GM18861 (cell line): Measurements from ENCODE around the gene RPL36A.

ENCODE experiments used
- ATAC-seq: cut with Tn5 transposase; IDR thresholded peaks from one replicate; pipeline ENCODE4 v1.9.1; 2021; ENCODE audit not compliant: unreplicated experiment

Gene RPL36A

DNA sequence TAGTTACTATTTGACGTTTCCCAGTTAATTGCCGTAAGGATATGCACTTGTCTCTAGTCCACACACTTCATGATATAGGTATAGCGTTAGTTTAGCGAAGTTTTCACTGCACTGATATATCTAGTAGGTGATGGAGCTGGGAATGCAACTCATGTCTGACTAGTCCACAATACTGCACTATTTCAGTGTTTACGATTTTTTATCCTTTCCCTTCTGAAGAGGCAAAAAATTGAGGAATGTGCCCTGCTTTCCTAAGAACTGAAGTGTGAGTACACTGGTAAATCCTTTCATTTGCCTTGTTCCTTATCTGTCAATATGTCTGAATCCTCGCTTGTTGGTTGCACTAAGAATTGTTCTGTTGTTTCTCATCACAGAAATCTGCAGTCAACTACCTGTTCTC, 1.0 kb downstream of the RPL36A start:
- ATAC-seq = no peak

DNA sequence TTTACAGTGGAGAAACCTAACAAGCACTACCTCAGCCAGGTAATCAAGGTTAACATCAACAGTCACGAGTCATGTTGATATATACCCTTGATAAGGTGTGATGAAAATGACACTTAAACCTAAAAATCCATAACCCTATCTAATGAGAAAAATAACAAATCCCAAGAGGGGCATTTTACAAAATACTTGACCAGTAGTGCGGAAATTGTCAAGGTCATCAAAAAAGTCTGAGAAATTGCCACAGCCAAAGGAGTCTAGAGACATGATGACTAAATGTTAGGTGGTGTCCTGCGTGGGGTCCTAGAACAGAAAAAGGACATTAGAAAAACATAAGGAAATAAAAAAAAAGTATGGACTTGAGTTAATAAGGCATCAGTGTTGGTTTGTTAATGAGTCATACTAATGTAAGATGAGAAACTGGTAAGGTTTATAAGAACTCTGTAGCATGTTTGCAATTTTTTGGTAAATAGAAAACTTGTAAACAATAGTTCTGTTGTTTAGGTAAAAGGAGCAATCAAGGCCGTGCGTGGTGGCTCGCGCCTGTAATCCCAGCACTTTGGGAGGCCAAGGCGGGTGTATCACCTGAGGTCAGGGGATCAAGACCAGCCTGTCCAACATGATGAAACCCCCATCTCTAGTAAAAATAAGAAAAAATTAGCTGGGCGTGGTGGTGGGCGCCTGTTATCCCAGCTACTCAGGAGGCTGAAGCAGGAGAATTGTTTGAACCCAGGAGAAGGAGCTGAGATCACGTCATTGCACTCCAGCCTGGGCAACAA, 2.9 kb downstream of the RPL36A start:
- ATAC-seq = no peak

DNA sequence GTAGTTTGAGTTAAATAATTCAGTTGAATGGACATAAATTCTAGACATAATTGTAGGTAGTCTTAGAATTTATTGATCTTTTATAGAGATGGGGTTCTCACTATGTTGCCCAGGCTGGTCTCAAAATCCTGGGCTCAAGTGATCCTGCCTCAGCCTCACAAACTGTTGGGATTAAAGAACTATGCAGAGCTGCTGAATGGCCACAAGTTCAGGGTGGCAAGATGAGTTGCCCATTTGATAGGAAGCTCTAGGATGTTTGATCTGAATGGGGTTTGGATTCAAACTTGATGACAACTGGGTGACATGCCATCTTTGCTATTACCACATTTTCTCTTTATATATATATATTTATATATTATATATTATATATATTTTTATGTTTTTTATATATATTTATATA, 3.6 kb downstream of the RPL36A start:
- ATAC-seq = no peak

DNA sequence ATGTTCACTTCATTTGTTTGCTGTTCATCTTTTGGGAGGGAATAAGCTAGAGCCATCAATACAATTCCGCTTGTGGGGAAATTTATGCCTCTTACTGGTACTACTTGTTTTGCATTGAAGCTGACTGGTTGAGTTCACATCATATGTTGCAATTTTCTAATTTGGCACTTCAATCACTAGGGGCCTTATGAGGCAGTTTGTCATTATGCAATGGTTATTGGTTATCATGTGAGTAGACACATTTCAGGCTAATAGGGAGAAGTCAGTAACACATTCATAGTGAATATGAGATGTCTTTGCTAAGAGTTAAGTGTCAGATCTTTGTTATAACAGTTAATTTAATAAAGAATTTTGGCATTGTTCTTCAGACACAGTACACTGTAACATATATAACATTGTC, 5.0 kb downstream of the RPL36A start:
- no peak for ATAC-seq

DNA sequence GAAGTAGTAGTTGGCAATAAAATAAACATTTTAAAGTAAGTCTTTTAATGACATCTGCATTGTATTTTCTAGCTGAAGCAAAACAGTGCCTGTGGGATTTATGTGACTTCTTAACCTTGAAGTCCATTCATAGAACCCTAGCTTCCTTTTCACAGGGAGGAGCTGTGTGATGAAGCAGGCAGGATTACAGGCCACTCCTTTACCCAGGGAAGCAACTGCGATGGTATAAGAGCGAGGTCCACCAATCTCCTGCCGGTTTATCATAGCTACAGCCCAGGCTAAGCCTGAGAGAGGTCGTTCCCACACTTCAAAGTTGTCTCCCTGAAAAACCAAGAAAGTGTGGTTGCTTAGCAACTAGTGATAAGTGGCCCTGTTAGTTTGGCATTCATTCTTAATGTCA, 7.0 kb downstream of the RPL36A start:
- no peak for ATAC-seq

DNA sequence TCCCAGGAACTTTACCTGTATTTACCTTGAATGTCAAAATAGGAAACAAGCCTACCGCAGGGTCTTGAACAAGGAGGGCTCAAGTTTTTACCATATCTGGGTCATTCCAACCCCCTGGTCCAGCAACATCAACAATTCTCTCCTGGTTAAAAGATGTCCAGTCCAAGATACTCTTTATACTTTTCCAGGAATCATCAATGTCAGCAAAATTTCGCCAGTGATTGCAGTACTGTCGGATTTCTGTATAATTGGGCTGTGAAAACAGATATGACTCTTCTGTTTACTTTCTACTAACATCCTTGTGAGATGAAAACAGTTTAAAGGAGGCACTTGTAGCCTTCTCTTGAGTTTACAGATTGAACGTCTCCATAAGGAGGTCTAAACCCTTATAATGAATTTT, 7.9 kb downstream of the RPL36A start:
- no peak for ATAC-seq

DNA sequence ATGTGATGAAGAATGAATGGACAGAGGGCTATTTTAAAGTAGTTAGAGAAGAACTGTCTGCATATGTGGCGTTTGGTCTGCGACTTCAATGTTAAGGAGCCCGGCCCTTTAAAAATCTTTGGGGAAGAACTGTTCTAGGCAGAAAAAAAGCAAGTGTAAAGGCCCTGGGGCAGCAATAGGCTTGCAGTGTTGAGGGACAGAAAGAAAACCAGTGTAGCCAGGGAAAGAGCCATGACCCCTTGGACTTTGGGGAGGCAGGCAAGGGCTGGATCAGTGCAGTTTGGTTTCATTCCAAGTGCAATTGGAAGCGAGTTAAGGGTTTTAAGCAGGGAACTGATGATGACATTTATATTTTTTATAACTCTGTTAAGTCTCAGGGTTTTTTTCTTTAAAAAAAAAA, 9.0 kb downstream of the RPL36A start:
- ATAC-seq = no peak

DNA sequence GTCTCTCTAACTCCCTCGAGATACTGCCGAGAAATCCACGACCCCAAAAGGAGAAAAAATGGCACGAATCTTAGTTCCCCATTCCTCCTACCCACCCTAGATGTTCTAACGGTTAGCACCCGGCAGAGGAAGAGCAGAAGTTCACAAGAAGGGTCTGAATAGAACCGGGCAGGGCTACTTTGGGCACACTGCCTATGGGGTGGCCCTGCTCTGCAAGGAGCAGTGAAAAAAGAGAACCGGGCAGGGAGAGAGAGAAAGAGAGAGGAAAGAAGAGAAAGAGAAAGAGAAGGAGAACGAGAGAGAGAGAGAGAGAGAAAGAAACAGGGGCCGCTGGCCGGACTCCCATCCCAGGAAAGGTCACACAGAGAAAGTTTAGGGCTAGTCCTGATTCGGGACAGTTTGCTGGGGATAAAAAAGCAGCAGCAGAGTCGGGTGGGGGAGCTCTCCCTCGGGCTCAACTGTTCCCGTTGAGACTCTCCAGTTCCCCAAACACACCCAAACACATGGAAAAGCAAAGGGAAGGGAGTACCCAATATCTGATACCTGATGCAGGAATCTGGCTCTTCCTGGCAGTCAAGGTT, 16.4 kb downstream of the RPL36A start:
- ATAC-seq = no peak

DNA sequence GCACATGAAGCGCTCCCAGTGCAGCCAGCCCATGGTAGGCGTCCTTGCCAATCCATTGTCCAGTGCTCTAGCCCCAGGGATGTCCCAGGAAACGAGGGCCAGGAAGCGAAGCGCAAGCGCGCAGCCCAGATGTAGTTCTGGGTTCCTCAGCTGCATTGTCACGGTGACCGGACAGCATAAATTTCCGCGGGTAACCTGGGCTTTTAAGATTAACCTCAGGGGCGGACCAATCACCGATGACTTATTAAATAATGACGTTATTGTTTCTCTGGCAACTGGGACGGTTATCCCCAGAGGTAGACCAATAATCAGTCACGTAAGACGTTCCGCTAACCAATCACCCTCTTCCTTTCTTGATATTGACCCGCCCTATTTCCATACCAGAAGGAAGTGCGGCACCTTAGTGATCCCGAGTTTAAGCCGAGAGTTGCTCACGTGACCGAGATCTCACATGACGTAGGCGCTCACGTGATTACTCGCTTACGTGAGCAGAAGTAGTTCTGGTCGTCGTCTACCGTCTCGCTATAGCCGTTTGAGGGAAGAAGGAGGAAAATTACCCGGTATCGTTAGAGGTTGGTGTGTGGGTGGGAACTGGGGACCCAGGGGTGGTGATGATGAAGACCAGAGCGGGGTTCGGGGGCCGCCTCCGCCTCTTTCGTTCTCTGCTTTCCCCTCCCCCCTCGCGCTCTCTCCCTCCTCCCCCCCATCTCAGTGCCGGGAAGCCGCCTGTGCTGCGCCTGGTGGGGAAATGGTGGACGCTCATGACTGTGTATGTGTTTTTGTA, 17.1 kb downstream of the RPL36A start, which contains the start of the genes GLA and HNRNPH2:
Gene GLA (minus strand): TSS at position 178 of the 784 bp plus-strand sequence. CDS start 22 bp downstream, at position 156.
Gene HNRNPH2 (plus strand): TSS at position 475 of the 784 bp plus-strand sequence. CDS start 3,767 bp downstream, outside the sequence.
- peak; percentile 94 for ATAC-seq

DNA sequence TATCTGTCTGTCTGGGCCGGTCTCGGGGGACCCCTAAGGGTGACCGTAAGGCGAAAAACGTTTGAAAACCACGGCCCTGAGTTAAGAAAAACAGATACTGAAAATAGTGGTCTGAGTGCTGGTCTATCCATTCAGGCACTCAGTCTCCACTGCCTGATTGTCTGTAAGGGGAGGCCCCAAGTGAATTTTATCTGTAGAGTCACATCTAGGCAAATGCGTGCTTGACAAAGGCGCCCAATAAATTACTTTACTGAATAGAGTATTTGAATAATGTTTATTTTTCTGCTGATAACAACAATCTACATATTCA, 17.7 kb downstream of the RPL36A start:
- ATAC-seq = no peak

DNA sequence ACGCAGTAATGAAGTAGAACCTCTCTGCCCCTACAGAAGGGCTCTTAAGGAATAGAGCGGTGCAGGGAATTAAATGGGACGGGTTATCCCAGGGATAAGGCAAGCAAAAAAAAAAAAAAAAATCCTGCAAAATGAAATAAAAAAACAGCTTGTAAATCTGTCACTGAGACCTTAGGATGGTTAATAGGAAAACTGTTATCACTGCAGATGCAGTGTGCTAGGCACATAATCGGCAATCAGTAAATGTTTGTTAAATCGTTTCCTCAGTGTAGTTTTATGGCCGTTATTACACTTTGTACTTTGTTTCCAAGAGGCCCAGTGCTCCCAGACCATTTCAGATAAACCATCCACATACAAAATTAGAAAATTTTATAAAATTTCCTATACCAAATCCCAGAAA, 18.2 kb downstream of the RPL36A start:
- ATAC-seq = no peak

DNA sequence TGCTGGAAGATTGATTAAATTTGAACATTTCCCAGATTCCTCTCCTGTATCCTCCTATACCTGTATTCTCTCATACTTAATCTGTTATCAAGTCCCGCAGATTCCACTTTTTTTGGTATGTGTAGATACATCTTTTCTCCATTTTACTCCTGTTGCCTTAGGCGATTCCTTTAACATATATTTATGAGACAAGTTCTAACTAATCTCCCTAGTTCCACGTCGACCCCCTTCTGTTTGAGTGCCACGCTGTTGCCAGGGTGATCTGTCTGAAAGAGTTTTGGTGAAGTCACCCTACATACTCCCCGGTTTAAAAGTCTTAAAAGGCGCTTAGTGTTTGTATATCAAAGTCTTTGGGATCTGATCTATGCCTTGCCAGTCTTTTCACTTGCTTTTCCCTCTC, 19.6 kb downstream of the RPL36A start:
- no peak for ATAC-seq

DNA sequence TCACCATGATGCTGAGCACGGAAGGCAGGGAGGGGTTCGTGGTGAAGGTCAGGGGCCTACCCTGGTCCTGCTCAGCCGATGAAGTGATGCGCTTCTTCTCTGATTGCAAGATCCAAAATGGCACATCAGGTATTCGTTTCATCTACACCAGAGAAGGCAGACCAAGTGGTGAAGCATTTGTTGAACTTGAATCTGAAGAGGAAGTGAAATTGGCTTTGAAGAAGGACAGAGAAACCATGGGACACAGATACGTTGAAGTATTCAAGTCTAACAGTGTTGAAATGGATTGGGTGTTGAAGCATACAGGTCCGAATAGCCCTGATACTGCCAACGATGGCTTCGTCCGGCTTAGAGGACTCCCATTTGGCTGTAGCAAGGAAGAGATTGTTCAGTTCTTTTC, 21.2 kb downstream of the RPL36A start:
- ATAC-seq = no peak

DNA sequence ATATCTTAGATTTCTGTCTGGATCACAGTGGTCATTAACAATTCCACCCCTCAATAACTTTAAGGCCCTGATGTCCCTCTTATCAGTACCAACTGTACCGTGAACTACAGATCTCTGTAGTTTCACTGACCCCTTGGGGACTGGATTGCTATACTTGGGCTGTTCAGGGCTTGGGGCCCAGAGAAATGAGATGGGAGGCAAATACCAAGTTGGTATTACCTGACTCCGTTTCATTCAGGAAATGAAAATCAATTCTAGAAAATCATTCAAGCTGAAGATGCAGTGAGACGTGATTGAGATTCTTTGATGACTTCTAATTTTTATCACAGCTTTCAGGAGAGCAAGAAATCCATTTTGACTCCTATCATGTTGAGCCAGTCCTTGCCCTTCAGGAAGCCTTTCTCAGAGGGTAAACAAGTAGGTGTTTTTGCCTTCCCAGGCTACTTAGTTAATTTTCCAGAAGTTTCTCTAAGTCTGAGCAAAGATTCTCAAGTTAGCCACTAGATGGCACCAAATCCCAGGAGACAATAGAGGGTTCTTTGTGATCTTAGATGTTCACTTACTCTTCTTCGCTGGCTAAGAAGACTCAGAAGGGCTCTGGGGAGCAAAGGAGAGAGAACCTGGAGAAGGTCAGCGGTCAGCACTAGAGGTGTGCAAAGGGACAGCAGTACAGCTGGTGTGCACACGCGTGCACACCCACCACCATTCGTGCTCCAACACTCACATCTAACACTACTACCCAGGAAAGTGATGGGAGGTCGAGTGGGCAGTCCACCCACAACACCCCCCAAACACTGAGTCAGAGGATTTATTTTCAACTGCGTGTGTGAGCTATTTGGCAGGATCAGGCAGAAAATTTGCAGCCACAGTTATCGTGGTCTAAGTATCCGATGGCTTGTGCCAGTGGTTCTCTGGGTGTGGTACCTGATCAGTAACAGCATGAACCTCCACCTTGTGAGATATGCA, 24.7 kb downstream of the RPL36A start:
- ATAC-seq = peak; percentile 55

DNA sequence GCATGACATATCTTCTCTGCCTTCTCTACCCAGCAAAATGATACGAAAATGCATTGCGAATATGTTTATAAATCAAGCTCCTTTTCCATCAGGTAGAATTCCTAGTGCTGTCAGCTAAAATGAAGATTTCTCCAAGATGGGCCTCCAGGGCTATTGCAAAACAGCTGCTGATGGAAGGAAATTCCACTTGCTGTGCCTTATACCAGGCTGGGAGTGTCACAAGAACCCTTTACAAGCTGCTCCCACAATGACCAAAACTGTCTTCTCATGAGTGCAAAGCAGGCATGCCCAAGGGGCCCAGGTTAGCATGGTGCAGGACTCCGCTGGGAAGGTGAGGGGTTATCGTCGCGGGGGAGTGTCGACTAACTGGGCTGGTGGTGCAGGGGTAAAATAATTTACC, 25.9 kb downstream of the RPL36A start:
- ATAC-seq = no peak

DNA sequence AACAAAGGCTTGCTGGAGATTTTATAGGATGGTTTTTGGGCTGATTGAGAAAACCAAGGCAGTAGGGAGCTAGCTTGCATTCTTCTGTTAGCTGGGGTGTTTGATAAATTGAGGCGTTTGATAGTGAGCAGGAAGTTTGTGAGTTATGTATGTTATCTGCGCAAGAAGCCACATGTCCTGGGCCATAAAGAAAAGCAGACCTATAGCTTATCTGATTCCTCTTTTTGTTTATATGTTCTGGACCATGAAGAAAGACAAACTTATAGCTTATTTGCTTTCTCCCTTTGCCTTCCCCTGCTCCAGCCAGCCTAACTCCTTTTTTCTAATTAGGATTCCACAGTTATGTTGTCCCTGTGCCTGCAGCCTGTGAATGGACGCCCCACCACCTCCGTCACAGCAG, 26.4 kb downstream of the RPL36A start:
- ATAC-seq = no peak

DNA sequence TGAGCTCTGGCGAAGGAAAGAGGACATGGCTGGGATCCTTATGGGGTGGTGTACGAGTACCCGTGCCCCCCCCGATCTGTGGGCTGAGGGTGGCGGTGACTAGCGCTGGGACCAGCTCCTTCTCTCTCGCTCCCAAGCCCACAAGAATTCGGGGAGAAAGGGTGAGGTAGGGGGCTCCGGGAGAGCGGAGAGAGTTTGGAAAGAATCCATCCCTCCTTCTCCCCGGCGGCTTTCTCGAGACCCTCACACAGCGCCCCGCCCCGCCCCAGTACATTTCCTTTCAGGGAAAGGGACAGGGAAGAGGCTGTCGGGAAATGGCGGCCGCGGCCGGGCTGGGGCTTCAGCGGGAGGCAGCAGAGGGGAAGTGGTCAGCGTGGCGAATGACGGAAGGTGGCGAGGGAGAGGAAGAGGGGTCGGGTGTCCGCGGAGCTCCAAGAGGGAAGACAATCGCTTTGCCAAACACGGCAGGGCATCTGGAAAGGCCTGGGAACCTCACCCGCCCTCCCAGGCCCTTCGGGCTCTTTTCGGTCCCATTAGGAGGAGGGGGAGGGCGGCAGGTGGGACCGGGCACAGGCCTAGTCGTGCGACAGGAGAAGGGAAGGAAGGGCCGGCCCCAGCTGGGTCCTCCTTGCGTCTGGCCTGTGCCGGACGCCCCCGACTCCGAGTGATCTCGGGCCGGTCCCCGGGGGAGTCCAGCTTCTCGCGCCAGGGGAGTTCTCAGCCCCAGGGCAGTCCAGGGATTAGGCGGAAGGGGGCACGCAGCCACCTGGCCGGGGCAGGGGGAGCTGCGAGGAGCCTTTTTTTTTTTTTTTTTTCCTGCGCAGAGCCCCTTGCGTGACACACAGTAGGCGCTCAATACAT, 27.4 kb downstream of the RPL36A start:
- ATAC-seq = no peak

DNA sequence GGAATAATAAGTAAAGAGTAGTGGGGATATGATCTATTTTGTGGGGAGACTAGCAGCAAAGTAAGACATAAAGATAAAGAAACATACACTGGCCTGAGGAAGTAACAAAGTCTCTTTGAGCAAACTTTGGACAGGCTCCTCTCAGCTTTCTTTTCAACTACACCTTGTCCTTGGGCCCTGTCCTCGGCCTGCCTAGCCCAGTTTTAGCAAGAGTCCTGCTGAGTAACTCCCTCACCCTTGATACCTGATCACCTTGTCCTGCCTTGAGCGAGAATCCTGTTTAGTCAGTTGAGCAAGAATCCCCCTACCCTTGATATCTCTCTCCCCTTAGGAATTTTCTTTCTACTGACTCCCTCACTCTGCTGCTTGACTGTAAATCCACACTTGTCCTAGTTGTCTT, 28.7 kb downstream of the RPL36A start:
- no peak for ATAC-seq

DNA sequence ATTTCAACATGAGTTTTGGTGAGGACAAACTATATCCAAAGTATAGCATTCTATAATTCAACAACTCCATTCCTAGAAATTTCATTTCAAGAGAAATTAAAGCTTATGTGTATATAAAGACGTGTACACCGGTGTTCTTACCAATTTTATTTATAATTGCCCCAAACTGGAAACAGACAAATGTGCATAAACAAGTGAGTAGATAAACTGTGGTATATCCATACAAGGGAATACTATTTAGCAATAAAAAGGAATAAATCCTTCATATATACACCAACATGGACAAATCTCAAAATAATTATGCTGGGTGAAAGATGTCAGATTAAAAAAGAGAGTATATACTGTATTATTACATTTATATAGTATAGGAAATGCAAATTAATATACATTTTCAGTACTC, 37.1 kb downstream of the RPL36A start:
- ATAC-seq = no peak

DNA sequence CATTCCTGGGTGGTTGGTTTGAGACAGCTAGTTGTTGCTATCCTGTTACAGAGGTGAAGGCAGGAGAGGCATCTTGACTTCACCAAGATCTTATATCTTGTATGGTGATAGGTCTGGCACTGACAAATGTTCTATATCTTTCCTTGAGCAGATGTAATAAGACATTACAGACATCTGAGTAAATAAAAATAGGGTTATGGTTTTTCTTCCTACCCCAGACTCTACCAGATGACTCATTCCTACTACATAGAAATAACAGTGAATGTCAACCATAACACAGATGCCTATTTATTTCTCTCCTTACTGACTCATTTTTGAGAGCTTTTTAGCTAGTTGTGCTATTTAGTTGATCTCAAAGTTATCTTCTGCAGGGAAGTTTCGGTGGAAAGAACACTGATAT, 39.1 kb downstream of the RPL36A start:
- ATAC-seq = peak; percentile 43
